GM23338 (cell line): Measurements from ENCODE around the gene PPP1R12C.

Experiments
- EZH2 ChIP-seq: fragments of 200-600 bp; sonication (generic); IDR thresholded peaks from one replicate; pipeline ENCODE4 v1.8.0; 2017; ENCODE audit warnings: antibody characterized with exemption, mild to moderate bottlenecking, low read depth; ENCODE audit not compliant: unreplicated experiment
- EZH2phosphoT487 ChIP-seq: fragments of 200-600 bp; sonication (generic); IDR thresholded peaks from one replicate; pipeline ENCODE4 v1.8.1; 2018; ENCODE audit warnings: antibody characterized with exemption; ENCODE audit not compliant: unreplicated experiment

DNA sequence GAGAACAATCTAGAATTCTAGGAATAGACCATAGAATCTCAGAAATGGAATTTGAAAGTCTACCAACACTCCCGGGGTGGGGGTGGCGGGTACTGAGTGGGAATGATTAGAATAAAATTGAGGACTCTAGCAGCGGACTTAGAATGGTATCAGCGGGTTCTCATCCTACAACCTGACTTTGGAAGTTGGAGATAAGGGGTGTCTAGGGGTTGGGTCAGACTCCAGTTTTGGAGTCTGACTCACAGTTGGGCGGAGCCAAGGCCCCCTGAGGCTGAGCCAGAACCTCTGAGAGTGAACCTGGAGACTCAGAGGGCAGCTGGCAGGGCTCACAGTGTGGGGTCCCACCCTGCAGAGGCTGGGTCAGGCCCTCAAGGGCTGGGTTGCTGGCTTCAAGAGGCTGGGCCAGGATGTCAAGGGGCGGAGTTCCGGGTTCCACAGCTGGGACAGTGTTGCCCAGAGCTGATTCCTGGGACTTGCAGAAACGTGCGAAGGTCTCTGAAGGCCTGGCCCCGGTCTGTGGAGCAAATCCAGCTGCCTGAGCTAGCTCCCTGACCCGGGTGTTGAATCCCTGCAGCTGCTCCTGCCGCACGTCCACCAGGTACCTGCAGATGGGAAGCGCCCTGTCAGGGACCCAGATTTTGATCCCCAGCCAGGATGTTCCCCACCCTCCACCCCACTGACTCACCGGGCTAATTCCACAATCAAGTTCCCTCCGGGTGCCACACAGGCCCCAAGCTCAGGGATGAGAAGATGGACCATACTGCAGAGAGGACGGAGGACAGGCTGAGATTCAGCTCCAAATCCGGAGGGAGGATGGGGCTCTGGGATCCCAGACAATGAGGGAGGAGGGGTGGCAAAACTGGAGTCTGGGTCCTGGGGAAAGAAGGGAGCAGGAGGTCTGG lies 41.7 kb upstream of the PPP1R12C start:
- TF ChIP-seq EZH2 = no peak
- no peak for TF ChIP-seq EZH2phosphoT487
